Left ventricle myocardium superior (tissue), 1 donor: Measurements from ENCODE around the gene TMPRSS12. TPM values are rescaled to one million over a fixed set of nuclear protein-coding genes. Genes with fewer than 3 reads are reported as not detected.
"Not testable (repeated sequence)": the region's sequence is repeated elsewhere in the genome, so short reads cannot be mapped to it uniquely, and the experiment has no call there.

Experiments
- ATAC-seq: fragments of 200-7000 bp; cut with Tn5 transposase; one replicate; pipeline ENCODE4 v1.9.1; 2020; ENCODE audit warnings: mild to moderate bottlenecking, moderate library complexity
- DNase-seq: peaks from one replicate; pipeline ENCODE4 v3.0.0-alpha.2; 2020
- intact Hi-C: fragments of 100-400 bp; cut with micrococcal nuclease; formaldehyde crosslinking; loops from one replicate; pipeline ENCODE4 v1.11.0; 2022
- total RNA-seq: library from RNA; stranded (reverse); fragmentation: NEBNext Ultra II Directional; extraction: Animal tissue kit (Norgen Biotek cat#: 25700); gene quantifications from one replicate; pipeline ENCODE4 v1.2.1, GENCODE V29; 2021
- donor health status: DM: no; HTN: yes; CAD: no; lungs with severe emphysema.

TMPRSS12 gene
- total RNA-seq, 1 donor from 2014 or later: not detected

- ATAC-seq (no peak), DNase-seq (no peak)
- intact Hi-C loops: no loop called here
Observed at GRCh38 chr12:50845021-50845647, 2.4 kb downstream of the TMPRSS12 start.

- ATAC-seq (no peak), DNase-seq (no peak)
- intact Hi-C loops: no loop called here
Observed at GRCh38 chr12:50848963-50849362, 6.2 kb downstream of the TMPRSS12 start.

GRCh38 chr12:50855218-50855617 lies 12.5 kb downstream of the TMPRSS12 start:
- DNase-seq, ATAC-seq, intact Hi-C loops: not testable (repeated sequence)

- ATAC-seq, intact Hi-C loops, DNase-seq: not testable (repeated sequence)
Observed at GRCh38 chr12:50855679-50856078, 13.0 kb downstream of the TMPRSS12 start.

- no peak for DNase-seq
- intact Hi-C loops: no loop called here
- no peak for ATAC-seq
Observed at GRCh38 chr12:50859621-50860310, 17.0 kb downstream of the TMPRSS12 start.

- intact Hi-C loops: no loop called here
- no peak for ATAC-seq
- no peak for DNase-seq
Observed at GRCh38 chr12:50862316-50862715, 19.6 kb downstream of the TMPRSS12 start.

- ATAC-seq (no peak), DNase-seq (no peak)
- intact Hi-C loops: no loop called here
Observed at GRCh38 chr12:50865266-50865665, 22.5 kb downstream of the TMPRSS12 start.

GRCh38 chr12:50868881-50869280 lies 26.2 kb downstream of the TMPRSS12 start:
- ATAC-seq, intact Hi-C loops, DNase-seq: not testable (repeated sequence)

- DNase-seq (no peak), ATAC-seq (no peak)
- intact Hi-C loops: no loop called here
Observed at GRCh38 chr12:50882563-50882962, 39.8 kb downstream of the TMPRSS12 start.

GRCh38 chr12:50887191-50887590 lies 44.5 kb downstream of the TMPRSS12 start:
- ATAC-seq: no peak
- DNase-seq: no peak
- intact Hi-C loops: no loop called here

- intact Hi-C loops: no loop called here
- DNase-seq: no peak
- no peak for ATAC-seq
Observed at GRCh38 chr12:50888666-50889065, 45.9 kb downstream of the TMPRSS12 start.

- ATAC-seq (no peak), DNase-seq (no peak)
- intact Hi-C loops: no loop called here
Observed at GRCh38 chr12:50894241-50894640, 51.5 kb downstream of the TMPRSS12 start.

- ATAC-seq: no peak
- DNase-seq: no peak
- intact Hi-C loops: no loop called here
Observed at GRCh38 chr12:50901685-50902113, 59.0 kb downstream of the TMPRSS12 start.

GRCh38 chr12:50908479-50908878 lies 65.8 kb downstream of the TMPRSS12 start:
- intact Hi-C loops, DNase-seq, ATAC-seq: not testable (repeated sequence)

- intact Hi-C loops, DNase-seq, ATAC-seq: not testable (repeated sequence)
Observed at GRCh38 chr12:50912361-50912760, 69.6 kb downstream of the TMPRSS12 start.

GRCh38 chr12:50913224-50913623 lies 70.5 kb downstream of the TMPRSS12 start:
- DNase-seq (no peak), ATAC-seq (no peak)
- intact Hi-C loops: no loop called here

- DNase-seq (no peak), ATAC-seq (no peak)
- intact Hi-C loops: no loop called here
Observed at GRCh38 chr12:50914872-50915484, 72.3 kb downstream of the TMPRSS12 start.

GRCh38 chr12:50916292-50916691 lies 73.6 kb downstream of the TMPRSS12 start:
- no peak for ATAC-seq
- intact Hi-C loops: no loop called here

GRCh38 chr12:50918584-50919316 lies 76.0 kb downstream of the TMPRSS12 start:
- no peak for DNase-seq
- intact Hi-C loops: no loop called here
- no peak for ATAC-seq

More at GRCh38 chr12:50916292-50916691, 73.6 kb downstream of the TMPRSS12 start:
- DNase-seq: no peak

GRCh38 chr12:50922820-50923219 lies 80.1 kb downstream of the TMPRSS12 start:
- ATAC-seq (peak; percentile 18), DNase-seq (no peak)
- intact Hi-C loops: no loop called here
